Ovary (tissue), 3 donors: ENCODE measurements around the gene KIF26A.

Experiments
- EP300 ChIP-seq: sonication (generic); formaldehyde crosslinking; IDR thresholded peaks from one replicate; pipeline ENCODE4 v1.6.1; 2017; ENCODE audit warnings: antibody characterized with exemption
- POLR2A ChIP-seq: fragments of 450-650 bp; IDR thresholded peaks from one replicate; pipeline ENCODE4 v1.6.1; 2017; ENCODE audit warnings: antibody characterized with exemption, mild to moderate bottlenecking, moderate library complexity
- TF ChIP-seq, protein P1 (sequence below), 3 donors: fragments of 450-650 bp in 2 of 3; fragments of 200-600 bp in 1 of 3; IDR thresholded peaks; one replicate each; pipeline versions ENCODE4 v1.5.1 to v1.8.0; 2016 to 2022; ENCODE audit warnings: antibody characterized with exemption in 3 of 3, mild to moderate bottlenecking in 1 of 3
- donor health status: DM: no; HTN: no; CAD: no.

DNA sequence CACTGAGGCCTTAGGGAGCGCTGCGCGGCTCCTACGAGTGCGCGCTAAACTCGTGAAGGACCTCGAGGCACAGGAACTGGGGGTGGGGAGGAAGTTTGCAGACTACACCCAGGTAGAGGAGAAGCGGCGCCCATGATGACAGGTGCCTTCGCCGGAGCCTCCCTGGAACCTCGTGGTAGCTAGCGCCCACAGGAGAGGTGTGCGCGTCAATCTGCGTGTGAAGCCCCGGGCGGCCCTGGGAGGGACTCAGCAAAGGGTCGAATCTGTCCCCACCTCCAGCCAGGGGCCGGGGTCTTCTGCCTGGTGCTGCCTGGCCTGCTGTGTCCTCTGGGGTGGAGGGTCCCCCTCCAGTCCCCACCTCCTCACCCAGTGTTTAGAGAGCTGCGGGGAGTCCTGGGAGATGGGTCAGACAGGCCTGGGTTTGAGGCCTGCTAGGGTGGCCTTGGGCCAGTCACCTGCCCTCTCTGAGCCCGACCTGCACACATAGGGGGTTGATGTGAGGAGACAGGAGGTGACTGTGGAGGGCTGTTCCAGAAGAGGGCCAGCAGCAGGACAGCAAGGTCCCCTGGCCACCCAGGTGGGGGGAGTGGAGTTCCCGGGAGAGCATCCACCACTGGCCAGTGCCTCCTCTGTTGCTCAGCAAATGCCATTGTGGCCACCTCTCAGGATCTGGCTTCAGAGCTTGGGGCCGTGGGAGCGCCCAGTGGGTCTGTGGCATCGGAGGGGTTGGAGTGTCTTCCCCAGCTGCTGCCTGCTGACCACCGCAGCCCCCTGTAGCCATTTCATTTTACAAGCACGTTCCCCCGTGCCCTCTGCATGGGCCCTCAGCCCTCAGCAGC, 20.2 kb upstream of the KIF26A start:
- no peak for TF ChIP-seq EP300
- TF ChIP-seq, protein P1, sequence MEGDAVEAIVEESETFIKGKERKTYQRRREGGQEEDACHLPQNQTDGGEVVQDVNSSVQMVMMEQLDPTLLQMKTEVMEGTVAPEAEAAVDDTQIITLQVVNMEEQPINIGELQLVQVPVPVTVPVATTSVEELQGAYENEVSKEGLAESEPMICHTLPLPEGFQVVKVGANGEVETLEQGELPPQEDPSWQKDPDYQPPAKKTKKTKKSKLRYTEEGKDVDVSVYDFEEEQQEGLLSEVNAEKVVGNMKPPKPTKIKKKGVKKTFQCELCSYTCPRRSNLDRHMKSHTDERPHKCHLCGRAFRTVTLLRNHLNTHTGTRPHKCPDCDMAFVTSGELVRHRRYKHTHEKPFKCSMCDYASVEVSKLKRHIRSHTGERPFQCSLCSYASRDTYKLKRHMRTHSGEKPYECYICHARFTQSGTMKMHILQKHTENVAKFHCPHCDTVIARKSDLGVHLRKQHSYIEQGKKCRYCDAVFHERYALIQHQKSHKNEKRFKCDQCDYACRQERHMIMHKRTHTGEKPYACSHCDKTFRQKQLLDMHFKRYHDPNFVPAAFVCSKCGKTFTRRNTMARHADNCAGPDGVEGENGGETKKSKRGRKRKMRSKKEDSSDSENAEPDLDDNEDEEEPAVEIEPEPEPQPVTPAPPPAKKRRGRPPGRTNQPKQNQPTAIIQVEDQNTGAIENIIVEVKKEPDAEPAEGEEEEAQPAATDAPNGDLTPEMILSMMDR (IDR thresholded peaks at IDR 0.05) = no peak
- no peak for TF ChIP-seq POLR2A
